Neural crest cell (in vitro differentiated cells): ENCODE measurements around the gene KCNMA1. TPM values are rescaled to one million over a fixed set of nuclear protein-coding genes. Genes with fewer than 3 reads are reported as not detected.

Experiments used
- DNase-seq: peaks from one replicate; pipeline ENCODE4 v3.0.0; 2021; ENCODE audit warnings: low read depth, mixed read lengths, low spot score
- H3K27ac Mint-ChIP-seq: one replicate; pipeline ENCODE4 v1.8.0; 2021; ENCODE audit warnings: mild to moderate bottlenecking, mixed read lengths; ENCODE audit not compliant: unreplicated experiment
- H3K27me3 Mint-ChIP-seq: 2 replicates; pipeline ENCODE4 v1.8.0; 2021; ENCODE audit warnings: low read depth, mild to moderate bottlenecking, mixed read lengths
- H3K36me3 Mint-ChIP-seq: 2 replicates; pipeline ENCODE4 v1.8.0; 2021; ENCODE audit warnings: low read depth, mild to moderate bottlenecking, mixed read lengths
- H3K4me1 Mint-ChIP-seq: 2 replicates; pipeline ENCODE4 v1.8.0; 2021; ENCODE audit warnings: mixed read lengths
- H3K4me3 Mint-ChIP-seq: one replicate; pipeline ENCODE4 v1.8.0; 2021; ENCODE audit warnings: mild to moderate bottlenecking, mixed read lengths
- H3K9me3 Mint-ChIP-seq: 2 replicates; pipeline ENCODE4 v1.8.0; 2021; ENCODE audit warnings: mixed read lengths
- total RNA-seq: library from RNA; stranded (reverse); gene quantifications from 2 replicates; pipeline ENCODE4 v1.2.1, GENCODE V29; 2021
- TF ChIP-seq, protein P1 (sequence below): fragments of 200-600 bp; sonication (generic); conservative IDR thresholded peaks from 2 replicates; pipeline ENCODE4 v1.5.0; 2021; ENCODE audit warnings: antibody characterized with exemption, mild to moderate bottlenecking

KCNMA1 gene
- total RNA-seq, 1 donor from 2014 or later = 1.7 TPM

DNA sequence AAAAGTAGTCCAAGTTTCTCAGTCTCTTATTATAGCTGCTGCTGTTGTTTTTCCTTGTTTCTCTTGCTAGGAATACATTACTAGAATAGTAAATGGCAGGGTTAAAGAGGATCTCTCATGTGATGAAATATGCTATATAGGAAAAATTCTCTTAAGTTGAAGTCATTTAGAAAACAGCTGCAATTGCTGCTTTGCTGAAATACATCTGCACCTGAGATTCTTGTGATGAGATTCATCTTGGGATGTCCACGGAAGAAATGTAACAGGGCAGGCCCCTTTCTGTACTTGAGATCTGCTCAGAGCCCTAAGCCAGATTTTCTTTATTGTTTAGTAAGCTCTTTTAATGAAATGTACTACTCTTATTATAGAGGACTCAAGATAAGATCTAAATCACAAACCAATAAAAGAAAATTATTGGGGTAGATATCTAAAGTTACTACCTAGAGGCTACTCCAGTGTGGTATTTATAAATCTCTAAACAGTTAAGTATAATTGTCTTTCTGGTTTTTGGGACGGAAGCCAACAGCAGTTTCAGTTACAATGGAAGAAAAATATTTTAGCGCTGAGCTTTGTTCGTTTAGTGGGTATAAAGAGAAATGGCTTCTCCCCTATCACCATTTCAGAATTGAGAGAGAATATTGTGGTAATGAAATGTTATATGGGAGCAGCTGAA lies 701.5 kb downstream of the KCNMA1 start:
- TF ChIP-seq, protein P1, sequence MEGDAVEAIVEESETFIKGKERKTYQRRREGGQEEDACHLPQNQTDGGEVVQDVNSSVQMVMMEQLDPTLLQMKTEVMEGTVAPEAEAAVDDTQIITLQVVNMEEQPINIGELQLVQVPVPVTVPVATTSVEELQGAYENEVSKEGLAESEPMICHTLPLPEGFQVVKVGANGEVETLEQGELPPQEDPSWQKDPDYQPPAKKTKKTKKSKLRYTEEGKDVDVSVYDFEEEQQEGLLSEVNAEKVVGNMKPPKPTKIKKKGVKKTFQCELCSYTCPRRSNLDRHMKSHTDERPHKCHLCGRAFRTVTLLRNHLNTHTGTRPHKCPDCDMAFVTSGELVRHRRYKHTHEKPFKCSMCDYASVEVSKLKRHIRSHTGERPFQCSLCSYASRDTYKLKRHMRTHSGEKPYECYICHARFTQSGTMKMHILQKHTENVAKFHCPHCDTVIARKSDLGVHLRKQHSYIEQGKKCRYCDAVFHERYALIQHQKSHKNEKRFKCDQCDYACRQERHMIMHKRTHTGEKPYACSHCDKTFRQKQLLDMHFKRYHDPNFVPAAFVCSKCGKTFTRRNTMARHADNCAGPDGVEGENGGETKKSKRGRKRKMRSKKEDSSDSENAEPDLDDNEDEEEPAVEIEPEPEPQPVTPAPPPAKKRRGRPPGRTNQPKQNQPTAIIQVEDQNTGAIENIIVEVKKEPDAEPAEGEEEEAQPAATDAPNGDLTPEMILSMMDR = no peak
- peaks cover 6% of the 10 kb centered on the region for H3K4me1 Mint-ChIP-seq
- no peak overlapping the region for H3K4me3 Mint-ChIP-seq
- H3K36me3 Mint-ChIP-seq = no peaks in the 10 kb centered on the region
- H3K27me3 Mint-ChIP-seq = peaks cover 6% of the 10 kb centered on the region
- DNase-seq = no peak
- no peaks in the 10 kb centered on the region for H3K9me3 Mint-ChIP-seq
- no peak overlapping the region for H3K27ac Mint-ChIP-seq

GRCh38 chr10:76928565-76928964 lies 709.0 kb downstream of the KCNMA1 start:
- H3K36me3 Mint-ChIP-seq = no peaks in the 10 kb centered on the region
- no peaks in the 10 kb centered on the region for H3K4me1 Mint-ChIP-seq
- H3K4me3 Mint-ChIP-seq = no peak overlapping the region
- TF ChIP-seq, protein P1 = no peak
- H3K27me3 Mint-ChIP-seq = no peaks in the 10 kb centered on the region
- H3K9me3 Mint-ChIP-seq = peaks cover 9% of the 10 kb centered on the region
- no peak for DNase-seq
- H3K27ac Mint-ChIP-seq = no peak overlapping the region

- Mint-ChIP-seq H3K4me3 (no peak overlapping the region), H3K27me3 (no peaks in the 10 kb centered on the region), H3K36me3 (no peaks in the 10 kb centered on the region), H3K9me3 (peaks cover 7% of the 10 kb centered on the region), H3K27ac (no peak overlapping the region), H3K4me1 (no peaks in the 10 kb centered on the region)
- TF ChIP-seq, protein P1 = no peak
- DNase-seq = no peak
Measured at GRCh38 chr10:76925636-76926405, 711.8 kb downstream of the KCNMA1 start.

DNA sequence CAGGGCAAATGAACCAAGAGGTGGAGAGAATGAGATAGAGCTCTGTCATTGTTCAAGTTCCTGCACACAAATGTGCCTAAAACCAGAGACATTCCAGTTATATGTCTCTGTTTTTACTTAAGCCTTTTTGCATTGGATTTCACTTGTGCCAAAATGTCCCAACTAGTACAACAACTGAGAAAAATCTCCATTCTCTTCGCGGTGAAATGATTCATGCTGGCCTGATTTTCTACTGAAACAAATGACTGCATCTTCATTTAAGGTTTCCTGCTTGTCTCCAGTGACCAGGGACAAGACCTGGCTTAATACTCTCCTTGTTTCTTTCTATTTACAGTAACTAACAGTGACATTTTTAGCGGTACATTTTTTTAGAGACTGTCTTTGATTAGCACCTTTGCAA lies 714.9 kb downstream of the KCNMA1 start:
- TF ChIP-seq, protein P1 = no peak
- Mint-ChIP-seq H3K9me3 (no peaks in the 10 kb centered on the region), H3K36me3 (no peaks in the 10 kb centered on the region), H3K4me3 (no peak overlapping the region), H3K27ac (no peak overlapping the region), H3K27me3 (no peaks in the 10 kb centered on the region), H3K4me1 (no peaks in the 10 kb centered on the region)
- no peak for DNase-seq

- no peaks in the 10 kb centered on the region for H3K27me3 Mint-ChIP-seq
- no peaks in the 10 kb centered on the region for H3K36me3 Mint-ChIP-seq
- H3K9me3 Mint-ChIP-seq = no peaks in the 10 kb centered on the region
- DNase-seq = no peak
- no peak overlapping the region for H3K4me3 Mint-ChIP-seq
- TF ChIP-seq, protein P1 = no peak
- no peaks in the 10 kb centered on the region for H3K4me1 Mint-ChIP-seq
- H3K27ac Mint-ChIP-seq = no peak overlapping the region
Measured at GRCh38 chr10:76921383-76922010, 716.1 kb downstream of the KCNMA1 start.
